NCI-H1092 (cell line): ENCODE measurements around the gene TNRC18.
"Not testable (repeated sequence)": the region's sequence is repeated elsewhere in the genome, so short reads cannot be mapped to it uniquely, and the experiment has no call there.

Source experiments
- DNase-seq: peaks from one replicate; lab custom pipeline; 2025; lab: John Stamatoyannopoulos, UW

TNRC18 gene

GRCh38 chr7:5267829-5268228 is 155.8 kb downstream of the TNRC18 start:
- DNase-seq, result not testable (repeated sequence)

GRCh38 chr7:5266191-5267028 is 157.2 kb downstream of the TNRC18 start:
- no peak for DNase-seq

DNA sequence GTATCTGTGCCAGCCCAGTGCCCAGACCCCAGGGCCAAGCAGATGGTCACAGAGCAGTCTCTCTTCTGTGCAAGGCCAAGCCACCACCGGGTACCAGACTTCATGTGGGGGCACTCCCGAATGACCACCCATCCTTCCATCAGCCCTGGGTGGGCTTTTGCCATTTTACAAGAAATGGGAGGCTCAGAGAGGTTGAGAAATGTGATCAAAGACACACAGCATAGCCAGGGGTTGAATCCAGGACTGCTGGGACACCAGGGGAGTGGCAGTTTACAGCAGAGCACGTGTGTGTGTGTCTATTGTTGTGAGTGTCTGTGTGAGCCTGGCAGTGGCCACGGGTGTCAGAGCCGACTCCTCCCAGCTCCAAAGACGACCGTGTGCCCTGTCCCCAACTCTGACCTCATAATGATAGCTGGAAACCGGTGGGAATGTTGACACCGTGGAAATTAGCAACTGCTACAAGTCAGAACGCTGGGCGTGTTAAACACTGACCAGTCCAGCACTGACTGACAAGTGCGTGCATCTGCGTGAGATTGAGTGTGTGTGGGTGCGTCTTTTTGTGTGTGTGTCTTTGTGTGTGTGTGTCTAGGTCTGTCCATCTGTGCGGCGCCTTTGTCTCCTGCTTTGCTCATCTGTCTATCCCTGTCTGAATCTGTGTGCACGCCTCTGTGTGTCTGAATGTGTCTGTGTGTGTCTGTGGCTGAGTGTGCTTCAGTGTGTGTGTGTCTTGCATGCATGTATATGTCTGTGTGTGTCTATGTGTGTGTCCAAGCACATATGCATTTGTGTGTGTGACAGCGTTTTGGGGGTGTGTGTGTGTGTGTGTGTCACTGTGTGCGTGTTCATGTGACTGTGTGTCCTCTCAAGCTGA is 158.1 kb downstream of the TNRC18 start:
- no peak for DNase-seq

GRCh38 chr7:5263066-5263465 is 160.6 kb downstream of the TNRC18 start:
- DNase-seq, result not testable (repeated sequence)

DNA sequence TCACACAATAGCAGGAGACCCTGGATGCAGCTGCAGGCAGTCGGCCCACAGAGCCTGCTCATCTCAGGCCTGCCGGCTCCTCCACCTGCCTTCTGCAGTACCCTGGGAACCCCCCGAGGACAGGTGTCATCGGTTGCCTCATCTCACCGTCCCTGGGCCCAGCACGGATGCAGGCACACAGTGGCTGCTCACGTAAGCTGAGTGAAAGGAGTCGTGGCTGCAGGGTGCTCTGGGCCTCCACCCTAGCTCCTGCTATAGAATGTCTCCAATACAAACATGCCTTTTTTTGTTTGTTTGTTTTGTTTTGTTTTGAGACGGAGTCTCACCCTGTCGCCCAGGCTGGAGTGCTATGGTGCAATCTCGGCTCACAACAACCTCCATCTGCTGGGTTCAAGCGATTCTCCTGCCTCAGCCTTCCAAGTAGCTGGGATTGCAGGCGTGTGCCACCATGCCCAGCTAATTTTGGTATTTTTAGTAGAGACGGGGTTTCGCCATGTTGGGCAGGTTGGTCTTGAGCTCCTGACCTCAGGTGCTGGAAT is 163.0 kb downstream of the TNRC18 start:
- DNase-seq, result not testable (repeated sequence)
